T-helper 17 cell (primary cell): ENCODE measurements around the gene ZNF222. TPM values are rescaled to one million over a fixed set of nuclear protein-coding genes. Genes with fewer than 3 reads are reported as not detected.
A peak's percentile ranks its signal among the peaks of the same experiment; 100 is the strongest.

Source experiments
- ATAC-seq: fragments of 150-1000 bp; cut with Tn5 transposase; 2 replicates; pipeline ENCODE4 v1.10.0; 2021; ENCODE audit warnings: mild to moderate bottlenecking, moderate library complexity
- DNase-seq, 3 donors: peaks; one replicate each; pipeline versions ENCODE4 v3.0.0 to v3.0.0-alpha.2; 2020 to 2021
- H3K9me3 ChIP-seq: one replicate; pipeline ENCODE4 v1.7.0; 2013; ENCODE audit warnings: low read length, mild to moderate bottlenecking; ENCODE audit not compliant: control insufficient read depth, poor library complexity, severe bottlenecking
- H3K27ac Mint-ChIP-seq: one replicate; pipeline ENCODE4 v1.8.0; 2022; ENCODE audit warnings: mild to moderate bottlenecking, moderate library complexity, mixed read lengths
- H3K27me3 Mint-ChIP-seq: one replicate; pipeline ENCODE4 v1.8.0; 2022; ENCODE audit warnings: mixed read lengths
- H3K36me3 Mint-ChIP-seq: one replicate; pipeline ENCODE4 v1.8.0; 2022; ENCODE audit warnings: low read depth, mixed read lengths
- H3K4me1 Mint-ChIP-seq: one replicate; pipeline ENCODE4 v1.8.0; 2022; ENCODE audit warnings: mild to moderate bottlenecking, mixed read lengths
- H3K4me3 Mint-ChIP-seq: one replicate; pipeline ENCODE4 v1.8.0; 2022; ENCODE audit warnings: mild to moderate bottlenecking, moderate library complexity, mixed read lengths
- total RNA-seq, 4 donors: library from RNA in 2 of 4; stranded (reverse) in 2 of 4; gene quantifications; one replicate each; pipeline ENCODE4 v1.2.3 and lab custom pipeline; 2022 to 2026

ZNF222 gene
- total RNA-seq, 2 donors from 2014 or later: 3.0 to 4.0 TPM

GRCh38 chr19:44071824-44072542, 46.8 kb downstream of the ZNF222 start, which contains the start of gene ZNF284:
TSS of gene ZNF284 (plus strand) at chr19:44072159. CDS start at chr19:44076390, 4,231 bp downstream.
- H3K27me3 Mint-ChIP-seq: no peaks in the 10 kb centered on the region
- peaks cover 3% of the 10 kb centered on the region for H3K9me3 ChIP-seq
- H3K4me3 Mint-ChIP-seq: peak within 1 kb of the TSS; percentile 88
- DNase-seq (peak; percentile 49 to 67 (median 67)), ATAC-seq (peak; percentile 100)
- H3K4me1 Mint-ChIP-seq: peaks cover 17% of the 10 kb centered on the region
- H3K27ac Mint-ChIP-seq: peak within 1 kb of the TSS; percentile 66
- H3K36me3 Mint-ChIP-seq: peaks cover 2% of the 10 kb centered on the region

- Mint-ChIP-seq H3K27ac (peak overlapping the region; percentile 66), H3K27me3 (no peaks in the 10 kb centered on the region), H3K4me1 (peaks cover 17% of the 10 kb centered on the region), H3K36me3 (peaks cover 2% of the 10 kb centered on the region), H3K4me3 (peak overlapping the region; percentile 88)
- DNase-seq (no peak), ATAC-seq (no peak)
- H3K9me3 ChIP-seq: no peaks in the 10 kb centered on the region
Measured at GRCh38 chr19:44072543-44073401, 47.6 kb downstream of the ZNF222 start.

GRCh38 chr19:44076325-44076724, 51.1 kb downstream of the ZNF222 start:
- H3K4me1 Mint-ChIP-seq: peaks cover 17% of the 10 kb centered on the region

More at GRCh38 chr19:44076325-44076724, 51.1 kb downstream of the ZNF222 start:
- Mint-ChIP-seq H3K36me3 (peaks cover 2% of the 10 kb centered on the region), H3K27me3 (no peaks in the 10 kb centered on the region), H3K27ac (no peak overlapping the region), H3K4me3 (no peak overlapping the region)
- H3K9me3 ChIP-seq: no peaks in the 10 kb centered on the region
- no peak for ATAC-seq
- no peak for DNase-seq

Other genes starting within 250 kb of the ZNF222 start
- gene KCNN4, start 244.4 kb upstream of the ZNF222 start, total RNA-seq: 10 to 100 TPM; 46.4 to 63.1 TPM
- gene LYPD5, start 222.9 kb upstream of the ZNF222 start, total RNA-seq: under 1 TPM in 1 of 2 donors, not detected in 1; 0.45 TPM
- 1 to 10 TPM; 4.4 to 6.9 TPM for gene ZNF283, start 198.1 kb upstream of the ZNF222 start, total RNA-seq
- 1 to 10 TPM in 1 of 2 donors, under 1 TPM in 1; 0.35 to 1.4 TPM for gene ZNF404, start 141.4 kb upstream of the ZNF222 start, total RNA-seq
- 10 to 100 TPM in 1 of 2 donors, 1 to 10 TPM in 1; 7.1 to 11.0 TPM for gene ZNF45, start 90.1 kb upstream of the ZNF222 start, total RNA-seq
- under 1 TPM; 0.16 to 0.40 TPM for gene ZNF221, start 74.2 kb upstream of the ZNF222 start, total RNA-seq
- gene ZNF155, start 41.2 kb upstream of the ZNF222 start, total RNA-seq: 1 to 10 TPM; 3.5 to 4.3 TPM
- gene ZNF230, start 22.4 kb upstream of the ZNF222 start, total RNA-seq: 1 to 10 TPM; 2.0 to 2.6 TPM
- 1 to 10 TPM in 1 of 2 donors, under 1 TPM in 1; 0.47 to 1.3 TPM for gene ZNF223, start 26.7 kb downstream of the ZNF222 start, total RNA-seq
- 1 to 10 TPM; 1.6 to 1.9 TPM for gene ZNF284, start 46.8 kb downstream of the ZNF222 start, total RNA-seq
- 10 to 100 TPM; 30.6 to 34.8 TPM for gene ZNF224, start 69.0 kb downstream of the ZNF222 start, total RNA-seq
- 1 to 10 TPM in 1 of 2 donors, under 1 TPM in 1; 0.63 to 1.7 TPM for gene ZNF225, start 88.0 kb downstream of the ZNF222 start, total RNA-seq
- gene ZNF234, start 116.2 kb downstream of the ZNF222 start, total RNA-seq: 1 to 10 TPM; 3.7 to 5.5 TPM
- 10 to 100 TPM; 11.4 to 16.0 TPM for gene ZNF226, start 139.7 kb downstream of the ZNF222 start, total RNA-seq
- gene ZNF227, start 187.2 kb downstream of the ZNF222 start, total RNA-seq: 10 to 100 TPM; 11.8 to 22.5 TPM
- gene ZNF233, start 234.5 kb downstream of the ZNF222 start, total RNA-seq: under 1 TPM; 0.10 to 0.45 TPM